ENCODE measurements around the gene PDE7B. TPM values are rescaled to one million over a fixed set of nuclear protein-coding genes. Genes with fewer than 3 reads are reported as not detected.
A peak's percentile ranks its signal among the peaks of the same experiment; 100 is the strongest.

The PDE7B gene
- total RNA-seq, 4 donors from 2014 or later: 12.9 to 22.5 (median 16.4) TPM

GRCh38 chr6:136158387-136158821 is 306.9 kb downstream of the PDE7B start:
- H3K36me3 ChIP-seq: peaks cover 0 to 36% (median 0%) of the 10 kb centered on the region in 3 donors

DNA sequence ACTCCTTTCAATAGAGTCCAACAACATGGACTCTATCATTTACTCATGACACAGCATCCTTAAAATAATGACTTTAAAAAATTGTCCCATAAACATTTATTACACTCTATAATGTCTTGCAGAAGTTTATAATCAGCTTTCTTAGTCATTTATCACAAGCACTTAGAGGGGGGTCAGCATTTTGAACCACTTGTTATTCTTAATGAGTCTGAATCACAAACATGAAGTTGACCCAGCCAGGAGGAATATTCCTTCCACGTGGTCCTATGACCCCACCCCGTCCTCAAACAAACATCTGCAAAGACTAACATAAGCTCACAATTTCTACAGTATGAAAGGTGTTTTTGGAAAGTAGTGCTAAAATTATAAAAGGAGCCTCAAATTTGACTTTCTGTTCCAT is 307.5 kb downstream of the PDE7B start:
- Histone ChIP-seq H3K27me3 (no peaks in the 10 kb centered on the region), H3K36me3 (peaks cover 0 to 39% (median 0%) of the 10 kb centered on the region in 3 donors), H3K27ac (no peak overlapping the region), H3K4me1 (peaks cover 0 to 6% (median 0%) of the 10 kb centered on the region in 4 donors), H3K4me3 (no peak overlapping the region), H3K9me3 (no peaks in the 10 kb centered on the region)
- no peak for DNase-seq (ENCODE audit: low spot score in 2 of 2)
- TF ChIP-seq, protein P1, sequence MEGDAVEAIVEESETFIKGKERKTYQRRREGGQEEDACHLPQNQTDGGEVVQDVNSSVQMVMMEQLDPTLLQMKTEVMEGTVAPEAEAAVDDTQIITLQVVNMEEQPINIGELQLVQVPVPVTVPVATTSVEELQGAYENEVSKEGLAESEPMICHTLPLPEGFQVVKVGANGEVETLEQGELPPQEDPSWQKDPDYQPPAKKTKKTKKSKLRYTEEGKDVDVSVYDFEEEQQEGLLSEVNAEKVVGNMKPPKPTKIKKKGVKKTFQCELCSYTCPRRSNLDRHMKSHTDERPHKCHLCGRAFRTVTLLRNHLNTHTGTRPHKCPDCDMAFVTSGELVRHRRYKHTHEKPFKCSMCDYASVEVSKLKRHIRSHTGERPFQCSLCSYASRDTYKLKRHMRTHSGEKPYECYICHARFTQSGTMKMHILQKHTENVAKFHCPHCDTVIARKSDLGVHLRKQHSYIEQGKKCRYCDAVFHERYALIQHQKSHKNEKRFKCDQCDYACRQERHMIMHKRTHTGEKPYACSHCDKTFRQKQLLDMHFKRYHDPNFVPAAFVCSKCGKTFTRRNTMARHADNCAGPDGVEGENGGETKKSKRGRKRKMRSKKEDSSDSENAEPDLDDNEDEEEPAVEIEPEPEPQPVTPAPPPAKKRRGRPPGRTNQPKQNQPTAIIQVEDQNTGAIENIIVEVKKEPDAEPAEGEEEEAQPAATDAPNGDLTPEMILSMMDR (IDR thresholded peaks at IDR 0.05): no peak
- TF ChIP-seq POLR2A (IDR thresholded peaks at IDR 0.05): no peak
- no peak for TF ChIP-seq EP300 (IDR thresholded peaks at IDR 0.05)
- 70 to 72% methylated on average over 2 of the region's 2 CpGs for whole genome bisulfite sequencing, 2 donors

More at GRCh38 chr6:136158387-136158821, 306.9 kb downstream of the PDE7B start:
- no peak overlapping the region for H3K27ac ChIP-seq
- WGBS, 2 donors: 68 to 79% methylated on average over 4 of the region's 4 CpGs
- no peak for TF ChIP-seq POLR2A (IDR thresholded peaks at IDR 0.05)
- peak in 1 of 2 donors; percentile 47 for TF ChIP-seq EP300 (IDR thresholded peaks at IDR 0.05)
- H3K4me1 ChIP-seq: peaks cover 0 to 6% (median 0%) of the 10 kb centered on the region in 4 donors
- H3K4me3 ChIP-seq: no peak overlapping the region
- H3K9me3 ChIP-seq: no peaks in the 10 kb centered on the region
- H3K27me3 ChIP-seq: no peaks in the 10 kb centered on the region
- peak in 1 of 2 donors; percentile 21 for DNase-seq (ENCODE audit: low spot score in 2 of 2)

GRCh38 chr6:136160250-136160649 is 308.7 kb downstream of the PDE7B start:
- no peak for DNase-seq (ENCODE audit: low spot score in 2 of 2)
- WGBS, 2 donors: 94 to 98% methylated on average over 4 of the region's 4 CpGs
- no peaks in the 10 kb centered on the region for H3K27me3 ChIP-seq
- no peak for TF ChIP-seq EP300 (IDR thresholded peaks at IDR 0.05)
- H3K27ac ChIP-seq: no peak overlapping the region
- peaks cover 0 to 37% (median 0%) of the 10 kb centered on the region in 3 donors for H3K36me3 ChIP-seq
- H3K4me3 ChIP-seq: no peak overlapping the region
- peaks cover 0 to 6% (median 0%) of the 10 kb centered on the region in 4 donors for H3K4me1 ChIP-seq
- no peaks in the 10 kb centered on the region for H3K9me3 ChIP-seq

- no peaks in the 10 kb centered on the region for H3K27me3 ChIP-seq
- H3K27ac ChIP-seq: no peak overlapping the region
- H3K4me3 ChIP-seq: no peak overlapping the region
- no peak for TF ChIP-seq EP300 (IDR thresholded peaks at IDR 0.05)
- TF ChIP-seq, protein P1 (IDR thresholded peaks at IDR 0.05): no peak
- no peak for TF ChIP-seq POLR2A (IDR thresholded peaks at IDR 0.05)
- H3K36me3 ChIP-seq: peaks cover 0 to 39% (median 0%) of the 10 kb centered on the region in 3 donors
- H3K4me1 ChIP-seq: peaks cover 0 to 6% (median 0%) of the 10 kb centered on the region in 4 donors
- no peaks in the 10 kb centered on the region for H3K9me3 ChIP-seq
- WGBS, 2 donors: 86 to 93% methylated on average over 3 of the region's 3 CpGs
- DNase-seq (ENCODE audit: low spot score in 2 of 2): no peak
Observed at GRCh38 chr6:136161950-136162349, 310.4 kb downstream of the PDE7B start.

- Histone ChIP-seq H3K9me3 (no peaks in the 10 kb centered on the region), H3K4me3 (no peak overlapping the region), H3K27ac (no peak overlapping the region), H3K4me1 (peaks cover 0 to 1% (median 0%) of the 10 kb centered on the region in 4 donors), H3K27me3 (no peaks in the 10 kb centered on the region), H3K36me3 (peaks cover 0 to 39% (median 0%) of the 10 kb centered on the region in 3 donors)
- 94 to 97% methylated on average over 3 of the region's 3 CpGs for WGBS, 2 donors
- TF ChIP-seq EP300 (IDR thresholded peaks at IDR 0.05) (no peak), POLR2A (IDR thresholded peaks at IDR 0.05) (no peak)
- DNase-seq (ENCODE audit: low spot score in 2 of 2): no peak
Observed at GRCh38 chr6:136163260-136163659, 311.8 kb downstream of the PDE7B start.

DNA sequence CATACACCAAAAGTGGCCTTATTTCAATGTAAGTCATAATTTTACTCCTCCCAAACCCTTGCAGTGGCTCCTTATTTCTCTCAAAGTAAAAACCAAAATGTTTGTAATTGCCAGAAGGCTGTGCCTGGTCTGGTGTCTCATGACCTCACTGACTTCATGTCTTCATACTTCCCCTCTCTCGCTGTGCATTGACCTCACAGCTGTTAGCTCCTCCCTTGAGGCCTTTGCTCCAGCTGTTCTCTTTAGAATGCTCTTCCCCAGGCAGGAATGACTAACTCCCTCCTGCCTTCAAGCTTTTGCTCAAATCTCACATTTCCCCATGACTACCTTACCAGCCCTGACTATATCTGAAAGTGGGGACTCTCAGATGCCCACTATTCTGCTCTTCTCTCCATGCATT is 315.3 kb downstream of the PDE7B start:
- 71 to 75% methylated on average over 1 of the region's 1 CpG for WGBS, 2 donors
- H3K27me3 ChIP-seq: no peaks in the 10 kb centered on the region
- TF ChIP-seq POLR2A (IDR thresholded peaks at IDR 0.05): no peak
- TF ChIP-seq EP300 (IDR thresholded peaks at IDR 0.05): no peak
- TF ChIP-seq, protein P1 (IDR thresholded peaks at IDR 0.05): no peak
- H3K9me3 ChIP-seq: no peaks in the 10 kb centered on the region
- H3K4me1 ChIP-seq: no peaks in the 10 kb centered on the region
- no peak overlapping the region for H3K4me3 ChIP-seq
- no peak for DNase-seq (ENCODE audit: low spot score in 2 of 2)
- H3K36me3 ChIP-seq: peaks cover 0 to 36% (median 0%) of the 10 kb centered on the region in 3 donors
- no peak overlapping the region for H3K27ac ChIP-seq

Data from tibial nerve (tissue), 4 donors.